Mucosa of rectum (tissue), 2 donors: Measurements from ENCODE around the gene DUSP3.
A peak's percentile ranks its signal among the peaks of the same experiment; 100 is the strongest.

Experiments
- H3K27ac ChIP-seq, 2 donors: one replicate each; pipeline ENCODE4 v1.7.0; 2013; ENCODE audit warnings: inconsistent platforms in 2 of 2, low read depth in 2 of 2, low read length in 2 of 2
- H3K27me3 ChIP-seq, 2 donors: one replicate each; pipeline ENCODE4 v1.7.0; 2013; ENCODE audit warnings: low read length in 2 of 2; ENCODE audit not compliant: control insufficient read depth in 2 of 2, insufficient read depth in 2 of 2
- H3K36me3 ChIP-seq, 2 donors: one replicate each; pipeline ENCODE4 v1.7.0; 2013; ENCODE audit warnings: low read length in 2 of 2; ENCODE audit not compliant: control insufficient read depth in 2 of 2, insufficient read depth in 2 of 2
- H3K4me1 ChIP-seq, 2 donors: one replicate each; pipeline ENCODE4 v1.7.0; 2013; ENCODE audit warnings: low read length in 2 of 2, mild to moderate bottlenecking in 1 of 2; ENCODE audit not compliant: control insufficient read depth in 2 of 2, insufficient read depth in 2 of 2
- H3K4me3 ChIP-seq, 2 donors: one replicate each; pipeline ENCODE4 v1.7.0; 2013; ENCODE audit warnings: low read length in 2 of 2
- H3K9ac ChIP-seq, 2 donors: one replicate each; pipeline ENCODE4 v1.7.0; 2013; ENCODE audit warnings: low read length in 2 of 2, low read depth in 1 of 2, mild to moderate bottlenecking in 1 of 2
- H3K9me3 ChIP-seq, 2 donors: one replicate each; pipeline ENCODE4 v1.7.0; 2013; ENCODE audit warnings: low read length in 2 of 2; ENCODE audit not compliant: control insufficient read depth in 2 of 2
- donor health status: healthy.
- donor health status: Normal muscosa, but diverticular disease.

DUSP3 gene

GRCh38 chr17:43784628-43785101 is 5.9 kb upstream of the DUSP3 start:
- H3K27ac ChIP-seq: no peak overlapping the region
- no peaks in the 10 kb centered on the region for H3K9me3 ChIP-seq
- no peak overlapping the region for H3K9ac ChIP-seq
- H3K4me3 ChIP-seq: no peak overlapping the region
- H3K27me3 ChIP-seq: peaks cover 2 to 5% of the 10 kb centered on the region in 2 donors
- H3K4me1 ChIP-seq: peaks cover 0 to 1% of the 10 kb centered on the region in 2 donors
- no peaks in the 10 kb centered on the region for H3K36me3 ChIP-seq

GRCh38 chr17:43784068-43784467 is 5.3 kb upstream of the DUSP3 start:
- no peak overlapping the region for H3K27ac ChIP-seq
- H3K9me3 ChIP-seq: no peaks in the 10 kb centered on the region
- no peak overlapping the region for H3K9ac ChIP-seq
- no peaks in the 10 kb centered on the region for H3K36me3 ChIP-seq
- H3K4me3 ChIP-seq: no peak overlapping the region
- peaks cover 5 to 7% of the 10 kb centered on the region in 2 donors for H3K4me1 ChIP-seq
- H3K27me3 ChIP-seq: peaks cover 2 to 5% of the 10 kb centered on the region in 2 donors

GRCh38 chr17:43782913-43783680 is 4.3 kb upstream of the DUSP3 start:
- H3K9me3 ChIP-seq: no peaks in the 10 kb centered on the region

DNA sequence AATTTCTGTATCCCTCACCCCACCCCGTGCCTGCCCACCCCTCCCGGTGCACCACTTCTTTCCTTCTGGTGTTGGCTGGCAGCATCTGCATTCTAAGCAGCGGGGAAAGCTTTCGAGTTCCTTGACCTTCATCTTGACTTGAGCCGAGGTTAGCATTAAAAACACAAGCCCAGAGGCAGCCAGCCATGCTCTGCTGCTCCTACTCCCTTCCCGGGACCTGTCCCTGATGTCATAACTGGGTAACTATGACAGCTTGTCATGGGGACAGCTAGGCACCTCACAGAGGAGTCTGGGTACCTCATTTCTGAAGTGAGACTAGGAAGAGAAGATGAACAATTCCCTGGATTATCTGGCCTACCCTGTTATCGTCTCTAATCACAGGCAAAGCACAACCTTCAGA is 1.4 kb upstream of the DUSP3 start, which contains the start of gene CFAP97D1:
Gene CFAP97D1 (plus strand): TSS at position 301 of the 400 bp plus-strand sequence. CDS start 28 bp downstream, at position 329.
- peaks cover 2 to 5% of the 10 kb centered on the region in 2 donors for H3K27me3 ChIP-seq
- peak within 1 kb of the TSS; percentile 69 to 97 for H3K9ac ChIP-seq
- H3K4me3 ChIP-seq: peak within 1 kb of the TSS; percentile 78 to 86
- H3K27ac ChIP-seq: peak within 1 kb of the TSS in 1 of 2 donors; percentile 97
- peaks cover 4 to 7% of the 10 kb centered on the region in 2 donors for H3K36me3 ChIP-seq
- no peaks in the 10 kb centered on the region for H3K9me3 ChIP-seq
- H3K4me1 ChIP-seq: peaks cover 8 to 9% of the 10 kb centered on the region in 2 donors

More at GRCh38 chr17:43782913-43783680, 4.3 kb upstream of the DUSP3 start:
- H3K27ac ChIP-seq: no peak overlapping the region
- H3K36me3 ChIP-seq: no peaks in the 10 kb centered on the region
- peaks cover 5 to 8% of the 10 kb centered on the region in 2 donors for H3K4me1 ChIP-seq
- H3K4me3 ChIP-seq: no peak overlapping the region
- H3K27me3 ChIP-seq: peaks cover 2 to 5% of the 10 kb centered on the region in 2 donors
- H3K9ac ChIP-seq: no peak overlapping the region

DNA sequence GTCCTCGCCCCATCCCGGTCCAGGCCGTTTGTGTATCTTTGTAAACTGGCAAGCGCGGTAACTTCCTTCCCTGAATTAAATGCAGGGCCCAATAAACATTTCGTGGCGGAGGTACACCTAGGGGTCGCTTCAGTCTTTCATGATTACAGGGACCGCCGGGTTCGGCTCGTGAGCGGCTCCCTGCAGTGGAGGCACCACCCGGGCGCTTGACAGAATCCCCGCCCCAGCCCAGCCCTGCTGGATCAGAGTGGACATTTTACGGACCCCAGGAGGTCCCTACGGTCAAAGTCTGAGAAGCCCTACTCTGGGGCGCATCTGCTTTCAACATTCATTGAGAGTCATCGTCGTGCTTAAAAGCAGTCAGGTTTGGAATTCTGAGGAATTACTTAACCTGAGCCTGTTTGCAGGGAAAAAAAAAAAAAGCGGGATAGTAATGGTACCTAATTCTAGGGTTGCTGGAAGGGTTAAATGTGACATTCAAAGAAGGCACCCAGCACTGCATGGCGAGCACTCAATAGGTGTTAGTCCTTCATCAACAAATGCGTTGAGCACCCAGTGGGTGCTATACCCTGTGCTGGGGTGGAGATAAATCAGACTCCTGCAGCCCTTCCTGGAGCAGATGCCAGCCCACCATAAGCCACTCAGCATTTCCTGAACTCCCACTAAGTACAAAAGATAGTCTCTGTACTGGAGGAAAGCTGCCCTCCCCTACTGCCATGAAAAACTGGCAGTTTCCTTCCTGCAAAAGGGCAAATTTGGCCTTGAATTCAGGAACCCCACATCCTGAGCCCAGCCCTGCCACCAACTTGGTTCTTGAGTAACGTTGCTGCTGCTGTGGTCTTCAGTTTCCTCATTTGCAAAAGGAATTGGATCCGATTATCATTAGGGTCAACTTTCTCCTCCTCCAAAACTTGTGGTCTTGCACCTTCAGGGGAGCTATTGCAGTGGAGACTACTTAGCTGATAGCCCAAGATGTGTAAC is 658 bp upstream of the DUSP3 start:
- peaks cover 8 to 10% of the 10 kb centered on the region in 2 donors for H3K4me1 ChIP-seq
- peaks cover 11 to 14% of the 10 kb centered on the region in 2 donors for H3K36me3 ChIP-seq
- H3K9ac ChIP-seq: peak overlapping the region; percentile 69 to 97
- H3K4me3 ChIP-seq: peak overlapping the region; percentile 78 to 86
- peak overlapping the region; percentile 67 to 97 for H3K27ac ChIP-seq
- H3K9me3 ChIP-seq: no peaks in the 10 kb centered on the region
- peaks cover 2 to 5% of the 10 kb centered on the region in 2 donors for H3K27me3 ChIP-seq

GRCh38 chr17:43774304-43775250 is 4.2 kb downstream of the DUSP3 start:
- Histone ChIP-seq H3K9me3 (no peaks in the 10 kb centered on the region), H3K36me3 (peaks cover 38 to 41% of the 10 kb centered on the region in 2 donors), H3K9ac (no peak overlapping the region), H3K4me1 (peaks cover 12 to 18% of the 10 kb centered on the region in 2 donors), H3K27me3 (no peaks in the 10 kb centered on the region), H3K27ac (no peak overlapping the region), H3K4me3 (no peak overlapping the region)

DNA sequence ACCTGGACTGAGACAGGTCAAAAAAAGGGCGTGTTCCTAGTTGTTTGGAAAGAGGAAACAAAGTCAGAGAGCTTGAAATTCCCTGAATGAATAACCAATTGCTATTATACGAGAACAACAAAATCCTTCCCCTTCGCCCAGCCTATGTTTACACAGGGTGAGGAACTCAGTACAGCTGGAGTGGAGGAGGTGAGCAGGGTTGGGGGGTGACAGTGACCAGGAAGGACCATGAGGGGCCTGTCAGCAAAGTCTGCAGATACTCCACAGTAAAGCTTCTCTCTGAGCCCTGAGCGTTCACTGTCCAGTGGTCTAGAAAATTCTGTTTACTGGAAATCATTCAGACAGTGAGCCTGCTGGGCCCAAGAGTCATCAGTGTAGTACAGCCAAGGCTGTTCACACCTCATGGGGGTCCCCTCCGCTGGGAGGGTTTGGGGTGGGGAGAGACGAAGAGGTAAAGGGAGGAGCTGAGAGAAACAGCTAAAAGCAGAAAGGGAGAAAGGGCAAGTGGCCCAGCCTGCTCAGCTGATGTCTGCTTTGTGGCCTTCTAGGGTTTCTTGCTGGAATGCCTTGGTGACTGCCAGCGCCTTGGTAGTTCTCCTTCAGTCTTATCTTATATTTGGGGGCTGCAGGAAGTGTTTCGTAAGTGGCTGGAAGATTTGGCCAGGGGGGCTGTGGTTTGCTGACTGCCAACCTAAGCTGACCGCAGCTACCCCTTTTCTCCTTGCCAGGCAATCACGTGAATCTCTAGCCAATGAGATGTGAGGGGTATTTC is 5.7 kb downstream of the DUSP3 start:
- Histone ChIP-seq H3K9ac (no peak overlapping the region), H3K4me3 (no peak overlapping the region), H3K36me3 (peaks cover 41 to 49% of the 10 kb centered on the region in 2 donors), H3K27ac (peak overlapping the region in 1 of 2 donors; percentile 21), H3K4me1 (peaks cover 9 to 13% of the 10 kb centered on the region in 2 donors), H3K9me3 (no peaks in the 10 kb centered on the region), H3K27me3 (no peaks in the 10 kb centered on the region)

DNA sequence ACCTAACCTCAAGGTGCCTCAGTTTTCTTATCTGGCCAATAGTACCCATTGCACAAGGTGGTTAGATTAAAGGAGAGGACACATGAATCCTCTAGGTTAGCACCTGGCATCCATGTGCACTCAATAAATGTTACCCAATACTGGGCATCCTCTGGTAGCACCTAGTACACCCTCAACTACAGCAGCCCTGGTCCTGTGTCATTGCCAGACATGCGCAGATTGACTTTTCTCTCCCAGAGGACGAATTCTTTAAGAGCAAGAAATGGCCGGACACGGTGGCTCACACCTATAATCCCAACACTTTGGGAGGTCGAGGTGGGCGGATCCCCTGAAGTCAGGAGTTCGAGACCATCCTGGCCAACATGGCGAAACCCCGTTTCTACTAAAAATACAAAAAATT is 7.3 kb downstream of the DUSP3 start:
- Histone ChIP-seq H3K27me3 (no peaks in the 10 kb centered on the region), H3K36me3 (peaks cover 39 to 54% of the 10 kb centered on the region in 2 donors), H3K4me3 (no peak overlapping the region), H3K4me1 (peaks cover 9 to 11% of the 10 kb centered on the region in 2 donors), H3K9me3 (no peaks in the 10 kb centered on the region), H3K27ac (no peak overlapping the region), H3K9ac (no peak overlapping the region)
